Stromal cell of bone marrow (primary cell): ENCODE results near the gene GABBR2.

Experiments used
- DNase-seq: peaks from one replicate; pipeline ENCODE4 v3.0.0-alpha.2; 2012; ENCODE audit warnings: low read depth

GABBR2 gene

DNA sequence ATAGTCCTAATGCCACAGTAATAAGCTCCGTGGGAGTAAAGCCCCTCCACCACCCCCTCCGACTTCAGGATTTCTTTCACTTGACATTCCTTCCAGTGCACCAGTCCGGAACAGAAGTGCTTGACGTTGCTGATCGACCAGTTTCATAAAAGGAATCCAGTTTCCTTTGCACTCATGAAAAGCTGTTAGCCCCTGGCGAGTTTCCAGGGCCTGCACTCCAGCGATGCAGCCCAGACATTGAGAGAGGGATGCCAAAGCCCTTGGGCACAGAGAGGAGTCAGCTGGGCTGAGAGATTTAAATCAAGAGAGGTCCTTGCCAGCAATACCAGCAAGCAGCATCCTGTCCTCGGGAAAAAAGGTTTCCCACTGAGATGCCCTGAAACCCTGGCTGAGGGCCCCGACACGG is 170.1 kb downstream of the GABBR2 start:
- DNase-seq, result no peak

DNA sequence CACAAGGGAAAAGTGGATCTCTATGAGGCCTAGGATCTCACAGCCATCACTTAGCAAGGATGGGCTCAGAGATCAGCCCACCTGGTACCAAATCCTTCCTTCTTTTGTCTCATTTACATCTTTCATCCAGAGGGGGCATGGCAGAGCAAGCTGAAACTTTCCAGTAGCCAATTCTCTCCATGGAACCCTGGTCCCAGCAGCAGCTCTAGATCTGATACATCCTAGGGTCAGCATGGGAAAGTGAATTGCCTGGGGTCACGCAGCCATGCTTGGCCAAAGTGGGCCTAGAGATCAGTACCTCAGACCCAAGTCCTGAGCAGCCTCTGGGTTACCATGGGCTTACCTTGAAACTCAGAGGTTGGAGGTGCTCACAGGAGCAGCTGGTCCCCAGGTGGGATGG is 170.5 kb downstream of the GABBR2 start:
- no peak for DNase-seq

DNA sequence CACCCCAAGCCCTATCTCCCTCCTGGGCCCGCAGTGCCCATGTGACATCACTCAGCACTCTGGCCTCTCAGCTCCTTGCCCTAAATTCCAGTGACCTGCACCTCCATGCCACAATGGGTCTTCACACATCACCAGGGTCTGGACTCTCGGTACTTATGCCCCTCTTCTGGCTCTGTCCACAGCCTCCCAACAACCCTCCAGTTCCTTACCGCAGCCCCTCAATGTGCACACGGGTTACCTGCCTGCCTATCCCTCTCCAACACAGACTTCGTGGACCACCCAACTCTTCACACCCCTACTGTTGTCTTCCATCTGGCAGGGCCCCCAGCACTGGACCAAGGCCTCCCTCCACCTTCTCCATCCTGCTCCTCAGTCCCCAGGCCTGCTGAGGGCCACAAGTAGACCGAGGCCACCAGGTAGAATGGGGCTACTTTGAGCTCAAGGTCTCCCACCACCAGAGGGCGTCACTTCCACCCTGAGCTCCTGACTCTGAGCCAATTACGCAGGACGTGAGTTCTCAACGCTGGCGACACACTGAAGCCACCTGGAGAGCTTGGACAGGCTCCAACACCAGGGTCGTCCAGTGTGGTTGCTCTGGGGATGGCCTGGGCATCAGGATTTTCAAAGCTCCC is 172.1 kb downstream of the GABBR2 start:
- no peak for DNase-seq

DNA sequence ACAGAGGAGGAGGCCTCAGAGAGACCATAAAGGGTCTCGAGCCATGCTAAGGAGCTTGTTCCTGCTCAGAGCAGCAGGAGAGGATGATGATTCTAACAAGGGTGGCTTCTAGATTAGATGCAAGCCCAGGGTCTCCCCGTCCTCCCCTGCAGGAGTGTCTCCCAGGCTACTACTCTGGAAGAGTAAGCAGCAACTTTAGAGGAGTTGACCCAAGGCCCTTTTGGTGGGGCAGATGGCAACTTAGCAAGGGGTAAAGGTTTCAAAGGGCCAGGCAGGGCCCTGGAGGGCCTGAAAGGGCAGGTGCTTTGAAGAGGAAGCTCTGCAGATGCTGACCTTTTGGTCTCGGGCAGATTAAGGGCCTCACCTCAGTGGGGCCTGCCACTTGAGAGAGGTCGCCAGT is 174.9 kb downstream of the GABBR2 start:
- DNase-seq, result no peak

DNA sequence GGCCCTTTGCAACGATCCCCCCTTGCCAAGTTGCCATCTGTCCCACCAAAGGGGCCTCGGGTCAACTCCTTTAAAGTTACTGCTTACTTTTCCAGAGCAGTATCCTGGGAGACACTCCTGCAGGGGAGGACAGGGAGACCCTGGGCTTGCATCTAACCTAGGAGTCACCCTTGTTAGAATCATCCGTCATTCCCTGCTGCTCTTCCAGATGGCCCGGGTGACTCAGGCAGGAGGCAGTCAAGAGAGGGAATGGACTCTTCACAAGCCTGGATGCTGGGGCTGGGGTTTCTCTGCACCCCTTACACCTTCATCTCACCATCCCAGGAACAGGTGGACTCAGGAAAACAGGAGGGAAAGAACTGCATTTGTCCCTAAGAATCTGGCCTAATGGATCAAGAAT is 175.6 kb downstream of the GABBR2 start:
- no peak for DNase-seq

DNA sequence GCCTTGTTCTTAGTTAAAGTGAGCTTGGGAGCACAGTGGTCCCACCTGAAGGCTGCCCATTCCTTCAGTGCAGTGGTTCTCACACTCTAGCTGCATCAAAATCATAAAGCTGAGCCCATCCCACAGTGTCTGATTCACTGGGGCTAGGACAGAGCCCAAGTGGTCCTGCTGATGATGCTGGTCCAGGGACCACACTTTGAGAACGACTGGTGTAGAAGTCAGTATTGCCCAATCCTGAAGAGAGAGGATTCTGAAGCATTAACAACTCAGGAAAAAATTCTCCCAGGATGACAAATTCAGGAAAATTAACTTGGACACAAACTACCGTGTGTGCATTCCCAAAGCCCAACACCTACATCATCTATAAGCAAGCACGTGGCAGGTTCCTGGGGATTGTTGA is 176.2 kb downstream of the GABBR2 start:
- DNase-seq, result no peak

DNA sequence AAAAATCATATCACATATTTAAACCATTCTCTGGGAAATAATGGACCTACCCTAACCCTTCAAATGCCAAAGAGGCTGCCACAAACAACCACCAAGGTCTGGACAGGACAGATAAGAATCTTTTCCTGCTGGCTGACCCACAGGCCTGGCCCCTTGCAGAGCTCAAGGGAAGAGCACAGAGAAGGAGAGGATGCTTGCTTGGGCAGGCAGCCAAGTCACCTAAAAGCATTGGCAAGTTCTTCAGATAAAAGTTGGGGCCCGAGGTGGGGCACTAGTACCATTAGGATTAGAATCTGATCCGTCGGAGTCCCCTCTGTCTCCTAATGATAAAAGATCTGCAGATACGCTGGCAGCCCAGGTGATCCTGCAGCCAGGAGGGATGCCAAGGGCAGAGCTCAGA is 176.6 kb downstream of the GABBR2 start:
- DNase-seq, result no peak

DNA sequence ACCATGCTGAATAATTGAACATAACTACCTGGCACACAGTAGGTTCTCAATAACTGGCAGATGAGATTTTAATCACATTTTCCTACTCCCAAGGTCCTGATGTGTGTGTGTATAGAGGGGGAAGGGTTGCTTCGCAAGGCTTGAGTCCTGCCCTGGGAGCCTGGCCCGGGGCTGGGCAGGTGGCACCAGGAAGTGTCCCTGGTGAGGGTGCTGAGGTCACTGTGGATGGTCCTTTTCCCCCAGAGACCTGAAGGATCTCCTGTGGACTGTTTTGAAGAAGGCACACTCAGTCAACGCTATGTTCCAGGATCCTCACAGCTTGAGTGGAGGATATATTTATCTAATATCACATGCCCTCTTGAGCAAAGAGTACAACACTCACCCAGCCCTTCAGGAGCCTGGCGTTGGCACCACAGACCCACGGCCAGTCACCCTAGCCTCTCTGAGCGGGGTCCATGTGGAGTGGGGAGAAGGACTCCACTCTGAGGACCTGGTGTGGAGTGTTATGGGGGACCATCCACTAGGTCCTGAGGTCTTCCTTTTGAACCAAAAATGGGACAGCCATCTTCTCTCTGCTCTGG is 177.8 kb downstream of the GABBR2 start:
- DNase-seq, result no peak

DNA sequence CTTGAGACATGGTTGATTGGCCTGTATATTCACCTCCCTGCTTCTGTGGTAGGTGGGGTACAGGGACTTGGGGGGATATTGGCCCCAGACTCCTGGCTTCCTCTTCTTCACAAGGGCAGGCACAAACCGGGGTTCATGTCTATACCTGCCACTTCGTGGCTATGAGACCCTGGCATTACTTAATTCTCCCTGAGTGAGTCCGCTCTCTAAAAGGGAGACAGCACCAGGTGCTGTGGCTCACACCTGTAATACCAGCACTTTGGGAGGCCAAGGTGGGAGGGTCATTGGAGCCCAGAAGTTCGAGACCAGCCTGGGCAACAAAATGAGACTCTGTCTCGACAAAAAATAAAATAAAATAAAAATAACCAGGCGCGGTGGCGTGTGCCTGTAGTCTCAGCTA is 178.5 kb downstream of the GABBR2 start:
- DNase-seq, result no peak

DNA sequence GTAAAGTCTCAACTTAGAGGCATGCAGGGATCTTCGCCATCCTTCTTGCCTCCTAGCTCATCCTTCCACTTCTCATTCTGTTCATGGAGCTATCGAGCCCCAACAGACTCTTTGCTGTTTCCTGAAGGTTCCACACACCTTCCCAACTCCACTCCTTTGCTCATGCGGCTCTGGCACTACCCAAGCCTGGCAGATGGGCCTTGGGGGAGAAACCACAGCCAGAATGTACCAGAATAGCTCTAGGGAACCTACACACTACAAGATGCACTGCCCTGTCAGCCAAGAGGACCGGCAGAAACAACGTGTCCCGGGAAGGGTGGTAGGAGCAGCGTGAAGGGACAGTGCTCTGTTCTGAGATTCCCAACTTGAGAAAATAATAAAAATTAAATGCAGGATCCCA is 178.9 kb downstream of the GABBR2 start:
- no peak for DNase-seq

DNA sequence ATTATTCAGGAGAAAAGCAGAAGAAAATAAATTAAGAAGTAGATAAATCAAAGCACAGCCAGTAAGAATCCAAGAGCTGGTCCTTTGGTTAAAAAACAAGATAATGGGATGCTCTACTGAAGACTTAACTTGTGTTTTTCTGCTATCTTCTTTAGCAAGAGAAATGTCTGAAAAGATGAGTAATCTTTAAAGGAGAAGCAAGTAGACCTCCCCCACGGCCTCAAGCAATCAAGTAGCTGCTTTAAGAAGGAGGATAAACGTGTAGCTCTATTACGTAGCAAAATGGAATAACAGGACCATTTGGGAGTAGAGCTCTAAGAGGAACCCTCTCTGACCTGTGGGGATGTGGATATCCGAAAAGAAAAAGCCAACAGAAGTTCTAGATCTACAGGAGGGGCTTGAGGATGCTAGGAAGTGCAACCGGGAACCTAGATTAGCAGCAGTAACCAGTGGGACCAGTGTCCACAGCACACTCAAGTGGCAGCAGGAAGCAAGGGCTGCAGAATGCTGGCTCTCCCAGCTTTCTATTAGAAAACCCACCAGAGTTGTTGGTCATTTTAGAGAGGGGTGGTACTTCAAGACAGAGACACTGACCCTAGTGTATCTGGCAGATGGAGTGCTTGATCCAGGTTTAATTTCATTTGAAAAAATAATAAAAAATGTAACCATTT is 185.4 kb downstream of the GABBR2 start:
- no peak for DNase-seq

DNA sequence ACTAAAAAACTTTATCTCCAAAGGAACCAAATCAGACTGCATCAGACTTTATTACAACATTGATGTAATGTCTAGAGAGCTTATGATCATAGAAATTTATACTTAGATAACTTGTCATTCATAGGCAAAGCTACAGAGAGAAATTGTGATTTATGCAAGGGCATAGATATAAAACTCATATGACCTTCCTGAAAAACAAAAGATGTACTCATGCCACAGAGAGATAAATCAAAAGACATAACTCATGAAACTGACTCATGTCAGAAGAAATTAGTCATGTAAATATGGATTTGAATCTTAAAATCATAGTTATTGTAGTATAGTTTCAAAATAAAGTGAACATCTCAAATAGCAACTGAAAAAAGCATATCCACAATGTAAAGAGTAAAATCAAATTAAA is 186.2 kb downstream of the GABBR2 start:
- no peak for DNase-seq

DNA sequence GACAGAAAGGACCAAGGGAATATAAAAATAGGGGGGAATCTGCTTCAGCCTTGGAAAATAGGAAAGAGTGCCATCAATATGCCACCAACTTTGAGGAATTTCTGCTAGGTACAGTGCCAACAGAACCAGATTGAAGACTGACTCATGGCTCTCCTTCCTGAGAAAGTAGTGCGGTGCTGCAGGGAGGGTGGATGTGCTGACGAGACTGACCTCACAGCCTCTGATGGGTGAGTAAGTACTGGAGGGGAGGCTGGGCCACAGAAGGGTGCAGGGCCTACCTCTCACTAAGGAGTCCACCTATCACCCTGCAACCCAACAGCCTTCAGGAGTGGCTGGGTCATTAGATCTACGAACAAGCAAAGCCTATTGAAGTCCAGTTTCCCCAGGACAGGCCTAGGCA is 187.6 kb downstream of the GABBR2 start:
- peak; percentile 27 for DNase-seq

DNA sequence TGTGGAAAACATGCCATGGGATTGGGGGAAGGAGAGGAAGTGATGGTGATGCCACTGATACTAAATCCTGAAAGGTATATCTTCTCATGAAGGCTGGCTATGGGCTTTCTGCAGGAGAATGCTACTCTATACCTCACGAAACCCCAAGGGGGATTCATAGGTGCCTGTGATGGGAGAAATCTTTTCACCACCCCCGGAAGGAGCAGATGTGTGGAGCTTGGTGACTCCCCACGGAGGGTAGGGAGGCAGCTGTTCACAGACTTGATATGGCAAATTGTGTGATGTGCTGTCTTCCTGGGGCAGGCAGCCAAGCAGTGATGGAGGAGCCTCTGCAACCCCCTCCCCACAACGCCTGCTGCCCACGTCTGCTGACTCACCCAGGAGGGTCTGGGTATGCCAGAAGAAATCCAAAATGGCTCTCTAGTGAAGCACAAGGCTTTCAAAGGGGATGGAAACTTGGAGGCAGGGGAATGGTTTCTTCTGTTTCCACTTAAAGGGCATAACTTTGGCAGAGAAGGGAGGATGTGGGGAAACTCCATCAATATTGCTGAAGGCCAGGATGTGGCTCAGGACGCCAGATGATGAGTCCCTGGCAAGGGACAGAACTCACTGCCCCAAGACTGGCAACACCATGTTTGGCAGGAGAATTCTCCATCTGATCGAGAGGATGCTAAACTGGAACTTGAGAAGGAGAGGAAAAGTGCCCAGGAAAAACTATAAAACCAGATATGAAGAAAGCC is 188.3 kb downstream of the GABBR2 start:
- no peak for DNase-seq

DNA sequence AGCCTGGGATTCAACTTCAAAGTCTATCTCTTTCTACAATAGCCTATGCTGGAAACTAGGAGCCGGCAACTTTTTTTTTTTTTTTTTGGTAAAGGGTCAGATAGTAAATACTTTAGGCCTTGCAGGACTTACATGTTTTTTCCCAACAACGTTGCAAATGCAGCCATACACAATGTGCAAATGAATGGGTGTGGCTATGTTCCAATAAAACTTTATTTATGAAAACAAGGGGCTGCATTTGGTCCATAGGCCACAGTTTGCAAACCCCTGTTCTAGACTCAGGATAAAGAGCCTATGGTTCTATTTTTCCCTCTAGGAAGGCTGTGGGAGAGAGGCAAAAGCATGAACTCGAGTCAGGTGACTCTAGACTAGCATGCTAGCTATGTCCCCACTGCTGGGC is 189.1 kb downstream of the GABBR2 start:
- DNase-seq, result no peak

DNA sequence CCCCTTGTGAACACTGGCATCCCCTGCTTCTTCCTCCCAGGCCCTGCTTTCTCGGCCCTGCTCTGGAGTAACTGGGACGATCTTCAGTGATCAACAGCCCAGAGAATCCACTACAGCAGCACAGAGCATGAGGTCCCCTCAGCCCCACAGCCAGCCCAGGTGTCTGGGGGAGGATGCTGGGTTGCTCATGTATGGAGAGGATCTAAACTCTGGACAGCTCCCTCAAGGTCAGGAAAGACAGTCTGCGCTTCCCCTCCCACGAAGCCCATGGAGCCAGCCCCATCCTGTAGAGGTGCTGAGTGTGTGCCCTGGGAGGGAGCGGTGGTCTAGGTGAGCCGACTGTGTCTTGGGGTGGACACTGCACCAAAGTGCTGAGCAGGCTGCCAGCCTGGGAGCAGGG is 190.2 kb downstream of the GABBR2 start:
- DNase-seq, result no peak

DNA sequence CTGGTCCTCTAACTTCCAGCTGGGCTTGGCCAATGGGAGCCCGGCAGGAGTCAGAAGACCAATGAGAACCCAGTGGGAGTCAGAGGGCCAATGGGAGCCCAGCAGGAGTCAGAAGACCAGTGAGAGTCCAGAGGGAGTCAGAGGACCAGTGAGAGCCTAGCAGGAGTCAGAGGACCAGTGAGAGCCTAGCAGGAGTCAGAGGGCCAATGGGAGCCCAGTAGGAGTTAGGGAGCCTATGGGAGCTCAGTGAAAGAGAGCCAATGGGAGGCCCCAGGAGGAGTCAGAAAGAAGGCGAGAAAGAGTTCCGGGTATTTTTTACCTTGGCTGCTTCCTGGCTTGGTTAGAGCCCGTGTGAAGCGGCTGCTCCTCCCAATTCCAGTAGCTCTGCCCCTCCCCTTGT is 191.0 kb downstream of the GABBR2 start:
- DNase-seq, result no peak

DNA sequence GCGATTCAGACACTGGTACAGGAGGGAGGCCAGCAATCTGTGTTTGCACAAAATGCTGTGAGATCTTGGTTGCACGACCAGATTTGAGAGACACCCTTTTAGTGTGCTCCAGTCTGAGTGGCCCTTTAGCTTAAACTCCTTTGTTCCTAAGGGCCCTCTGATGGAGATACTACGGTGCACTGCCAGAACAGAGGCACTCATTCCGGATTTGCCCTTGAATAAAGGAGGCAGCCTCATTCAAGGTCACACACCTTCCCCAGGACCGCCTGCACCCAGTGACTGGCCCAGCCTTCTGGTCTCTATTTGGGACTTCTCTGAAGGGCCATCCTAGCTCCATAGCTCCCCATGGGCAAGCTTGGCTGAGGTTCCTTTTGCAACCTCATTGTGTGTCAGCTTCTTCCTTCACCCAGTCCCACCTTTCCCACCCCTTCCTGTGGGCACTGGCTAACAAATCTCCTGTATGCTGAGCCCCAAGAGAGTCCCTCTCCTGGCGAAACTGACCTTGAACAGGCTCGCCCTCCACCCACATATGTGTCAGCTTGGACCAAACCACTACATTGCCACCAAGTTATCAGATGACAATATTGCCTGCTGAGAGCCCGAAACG is 191.7 kb downstream of the GABBR2 start:
- DNase-seq, result no peak

DNA sequence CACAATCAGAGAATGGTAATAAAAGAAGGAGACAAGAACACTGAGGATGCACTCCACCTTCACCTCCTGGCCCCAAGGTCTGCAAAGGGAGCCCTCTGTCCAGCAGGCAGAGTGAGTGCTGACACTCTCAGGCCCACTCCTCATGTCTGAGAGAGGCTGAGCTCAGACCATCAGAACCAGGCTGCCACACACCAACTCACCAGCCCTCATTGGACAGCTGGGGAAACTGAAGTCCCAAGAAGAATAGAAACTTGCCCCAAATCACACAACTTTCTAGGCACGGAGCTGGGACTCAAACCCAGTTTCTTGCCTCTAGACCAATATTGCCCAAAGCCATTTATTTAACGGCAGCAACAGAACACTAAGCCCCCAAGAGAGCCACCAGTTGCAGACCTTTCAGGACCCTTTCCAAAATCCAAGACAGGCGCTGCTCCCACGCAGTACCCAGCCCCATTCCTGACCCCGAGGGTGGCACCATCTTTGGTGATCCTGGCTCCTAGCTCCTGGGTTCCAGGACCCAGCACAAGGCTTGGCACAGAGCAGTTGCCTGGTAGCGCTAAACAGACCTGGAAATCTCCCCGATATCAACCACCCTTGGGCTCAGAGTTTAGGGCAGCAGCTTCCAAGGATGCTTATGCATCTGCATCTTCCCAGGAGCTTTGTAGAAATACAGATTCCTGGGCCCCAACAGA is 192.4 kb downstream of the GABBR2 start:
- DNase-seq, result no peak

DNA sequence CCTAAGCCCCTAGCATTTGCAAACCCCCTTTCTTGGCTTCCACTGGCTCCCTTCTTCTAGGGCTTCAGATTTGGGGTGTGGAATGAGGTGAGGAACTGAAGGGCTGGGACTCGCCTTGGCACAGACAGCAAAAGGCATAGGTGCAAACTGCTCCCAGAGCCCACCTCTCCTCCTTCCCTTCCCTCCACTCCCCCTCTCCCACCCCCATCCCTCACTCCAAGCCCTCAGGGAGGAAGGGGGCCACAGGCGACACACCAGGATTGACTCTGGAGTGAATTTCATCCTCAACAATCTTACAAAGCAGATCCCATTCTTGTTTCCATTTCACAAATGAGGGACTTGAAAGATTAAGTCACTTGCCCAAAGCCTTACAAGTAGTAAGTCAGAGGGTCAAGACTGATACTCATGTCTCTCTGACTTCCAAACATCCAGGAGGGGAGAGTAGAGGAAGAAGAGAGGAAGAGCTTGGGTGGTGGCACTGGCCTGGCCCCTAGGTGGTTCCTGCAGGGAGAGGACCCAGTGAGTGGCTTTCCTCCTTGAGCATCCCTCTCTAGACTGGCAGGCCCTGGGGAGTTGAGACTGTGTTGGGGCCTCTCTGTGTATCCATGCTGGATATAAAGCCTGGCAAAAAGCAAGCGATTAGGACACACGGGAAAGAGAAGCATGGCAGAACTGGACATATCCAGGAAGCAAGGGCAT is 193.1 kb downstream of the GABBR2 start:
- no peak for DNase-seq

DNA sequence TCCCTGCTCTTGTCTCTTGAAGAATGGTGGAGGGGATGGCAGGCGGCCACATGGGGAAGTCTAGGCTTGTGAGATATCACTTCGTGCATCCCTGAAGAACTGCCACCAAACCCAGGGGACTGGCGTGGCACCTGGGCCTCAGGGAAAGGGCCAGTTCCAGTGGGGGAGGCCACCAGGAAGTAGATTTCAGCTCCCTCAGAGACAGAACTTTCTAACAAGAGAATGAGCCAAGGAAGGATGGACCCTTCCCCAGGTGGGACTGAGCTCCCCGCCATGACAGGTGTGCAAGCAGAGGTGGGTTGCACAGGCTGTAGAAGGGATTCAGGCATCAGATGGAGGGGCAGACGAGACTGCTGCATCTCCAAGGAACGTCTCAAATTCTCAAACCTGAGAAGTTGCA is 193.9 kb downstream of the GABBR2 start:
- no peak for DNase-seq
